Left renal pelvis (tissue), 4 donors: Measurements from ENCODE around the gene MCF2L2. TPM values are rescaled to one million over a fixed set of nuclear protein-coding genes. Genes with fewer than 3 reads are reported as not detected.

ENCODE experiments used
- DNase-seq, 4 donors: peaks; one replicate each; pipeline ENCODE4 v3.0.0-alpha.2; 2013; ENCODE audit warnings: low read depth in 4 of 4, low spot score in 3 of 4
- polyA plus RNA-seq, 4 donors: library from polyadenylated mRNA; unstranded; fragments of 120-200 nt; gene quantifications; one replicate each; pipeline ENCODE4 v1.2.1, GENCODE V29; 2013; ENCODE audit not compliant: insufficient read length in 4 of 4

The MCF2L2 gene
- polyA plus RNA-seq, 4 donors = 0.35 to 1.5 (median 0.93) TPM

GRCh38 chr3:183213415-183214276 is 214.8 kb downstream of the MCF2L2 start:
- no peak for DNase-seq

GRCh38 chr3:183212565-183212964 is 215.9 kb downstream of the MCF2L2 start:
- DNase-seq = no peak

GRCh38 chr3:183212096-183212495 is 216.3 kb downstream of the MCF2L2 start:
- DNase-seq = no peak

GRCh38 chr3:183211352-183211751 is 217.1 kb downstream of the MCF2L2 start:
- DNase-seq = no peak

GRCh38 chr3:183210862-183211341 is 217.5 kb downstream of the MCF2L2 start:
- no peak for DNase-seq

GRCh38 chr3:183210341-183210740 is 218.1 kb downstream of the MCF2L2 start:
- DNase-seq = no peak

GRCh38 chr3:183208800-183209199 is 219.6 kb downstream of the MCF2L2 start:
- DNase-seq = no peak

GRCh38 chr3:183208260-183208659 is 220.2 kb downstream of the MCF2L2 start:
- DNase-seq = no peak

GRCh38 chr3:183203670-183204069 is 224.7 kb downstream of the MCF2L2 start:
- no peak for DNase-seq

- no peak for DNase-seq
Observed at GRCh38 chr3:183202004-183202722, 226.3 kb downstream of the MCF2L2 start.

- no peak for DNase-seq
Observed at GRCh38 chr3:183198939-183199338, 229.5 kb downstream of the MCF2L2 start.

- DNase-seq = no peak
Observed at GRCh38 chr3:183197734-183198133, 230.7 kb downstream of the MCF2L2 start.

- DNase-seq = no peak
Observed at GRCh38 chr3:183195266-183195665, 233.2 kb downstream of the MCF2L2 start.

GRCh38 chr3:183193762-183194689 is 234.4 kb downstream of the MCF2L2 start:
- no peak for DNase-seq

GRCh38 chr3:183192650-183193300 is 235.6 kb downstream of the MCF2L2 start:
- no peak for DNase-seq

GRCh38 chr3:183189641-183190040 is 238.8 kb downstream of the MCF2L2 start:
- DNase-seq = no peak

GRCh38 chr3:183188895-183189462 is 239.4 kb downstream of the MCF2L2 start:
- DNase-seq = no peak

- DNase-seq = no peak
Observed at GRCh38 chr3:183185696-183186095, 242.7 kb downstream of the MCF2L2 start.

GRCh38 chr3:183182732-183183610 is 245.4 kb downstream of the MCF2L2 start:
- no peak for DNase-seq
